ENCODE data around the gene KRTAP4-4.

KRTAP4-4 gene

GRCh38 chr17:41144846-41145245 lies 15.7 kb downstream of the KRTAP4-4 start:
- TF ChIP-seq, protein P1, sequence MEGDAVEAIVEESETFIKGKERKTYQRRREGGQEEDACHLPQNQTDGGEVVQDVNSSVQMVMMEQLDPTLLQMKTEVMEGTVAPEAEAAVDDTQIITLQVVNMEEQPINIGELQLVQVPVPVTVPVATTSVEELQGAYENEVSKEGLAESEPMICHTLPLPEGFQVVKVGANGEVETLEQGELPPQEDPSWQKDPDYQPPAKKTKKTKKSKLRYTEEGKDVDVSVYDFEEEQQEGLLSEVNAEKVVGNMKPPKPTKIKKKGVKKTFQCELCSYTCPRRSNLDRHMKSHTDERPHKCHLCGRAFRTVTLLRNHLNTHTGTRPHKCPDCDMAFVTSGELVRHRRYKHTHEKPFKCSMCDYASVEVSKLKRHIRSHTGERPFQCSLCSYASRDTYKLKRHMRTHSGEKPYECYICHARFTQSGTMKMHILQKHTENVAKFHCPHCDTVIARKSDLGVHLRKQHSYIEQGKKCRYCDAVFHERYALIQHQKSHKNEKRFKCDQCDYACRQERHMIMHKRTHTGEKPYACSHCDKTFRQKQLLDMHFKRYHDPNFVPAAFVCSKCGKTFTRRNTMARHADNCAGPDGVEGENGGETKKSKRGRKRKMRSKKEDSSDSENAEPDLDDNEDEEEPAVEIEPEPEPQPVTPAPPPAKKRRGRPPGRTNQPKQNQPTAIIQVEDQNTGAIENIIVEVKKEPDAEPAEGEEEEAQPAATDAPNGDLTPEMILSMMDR (IDR thresholded peaks at IDR 0.05), result no peak

DNA sequence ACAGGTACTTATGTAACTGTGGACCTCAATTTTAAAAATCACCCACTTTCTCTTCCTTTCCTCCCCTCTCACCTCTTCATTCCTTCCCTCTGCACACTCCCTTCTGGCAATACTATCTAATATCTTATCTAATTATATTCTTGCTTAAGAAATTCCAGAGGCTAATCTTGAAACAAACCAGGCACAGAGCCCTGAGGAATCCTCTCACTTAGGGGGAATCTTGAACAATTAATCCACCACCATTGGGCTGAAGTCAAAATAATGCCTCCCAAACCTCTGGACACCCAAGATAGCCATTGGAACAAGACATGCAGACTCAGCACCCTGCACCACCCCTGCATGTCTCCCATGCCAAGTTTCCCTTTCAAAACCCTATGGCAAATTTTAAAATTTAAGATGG lies 19.2 kb downstream of the KRTAP4-4 start:
- TF ChIP-seq, protein P1 (IDR thresholded peaks at IDR 0.05), result no peak

DNA sequence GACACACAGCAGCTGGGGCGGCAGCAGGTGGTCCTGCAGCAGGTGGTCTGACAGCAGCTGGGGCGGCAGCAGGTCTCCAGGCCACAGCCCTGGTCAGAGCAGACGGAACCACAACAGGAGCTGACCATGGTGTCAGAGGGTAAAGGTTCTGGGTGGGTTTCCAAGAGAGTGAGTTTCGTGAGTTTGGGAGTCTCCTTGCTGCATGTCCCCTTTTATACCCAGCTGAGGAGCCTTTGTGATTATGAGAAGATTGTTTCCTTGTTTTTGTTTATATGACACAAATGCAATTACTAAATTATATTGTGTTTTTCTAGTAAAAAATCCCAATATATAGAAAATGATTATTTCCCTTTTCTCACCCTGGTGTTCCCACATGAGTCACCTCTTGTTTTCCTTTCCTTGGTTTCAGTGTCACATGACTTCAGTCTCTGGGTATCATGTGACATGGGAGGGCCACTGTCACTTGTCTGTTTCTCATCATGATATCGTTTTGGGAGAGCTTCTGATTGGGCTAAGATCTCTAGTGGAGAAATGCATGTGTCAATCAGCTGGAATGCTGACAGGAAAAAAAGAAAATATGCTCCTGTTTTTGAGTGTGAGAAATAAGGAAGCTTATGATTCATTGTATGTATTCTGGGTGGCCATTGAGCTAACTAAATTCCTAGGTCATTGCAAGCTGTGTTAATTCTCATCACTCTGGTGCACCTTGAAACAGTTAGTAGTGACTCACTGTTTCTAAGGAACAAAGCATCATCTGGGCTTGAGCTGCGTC lies 20.0 kb downstream of the KRTAP4-4 start, which contains the start of gene KRTAP4-6:
KRTAP4-6 (minus strand) TSS at position 185 of the 772 bp plus-strand sequence; CDS start at position 128, 57 bp downstream.
- TF ChIP-seq, protein P1 (IDR thresholded peaks at IDR 0.05), result no peak

GRCh38 chr17:41133880-41134735 lies 26.4 kb downstream of the KRTAP4-4 start:
- TF ChIP-seq, protein P1 (IDR thresholded peaks at IDR 0.05), result no peak

GRCh38 chr17:41131979-41132378 lies 28.6 kb downstream of the KRTAP4-4 start:
- TF ChIP-seq, protein P1 (IDR thresholded peaks at IDR 0.05), result no peak

GRCh38 chr17:41127371-41127770 lies 33.2 kb downstream of the KRTAP4-4 start:
- TF ChIP-seq, protein P1 (IDR thresholded peaks at IDR 0.05), result no peak

DNA sequence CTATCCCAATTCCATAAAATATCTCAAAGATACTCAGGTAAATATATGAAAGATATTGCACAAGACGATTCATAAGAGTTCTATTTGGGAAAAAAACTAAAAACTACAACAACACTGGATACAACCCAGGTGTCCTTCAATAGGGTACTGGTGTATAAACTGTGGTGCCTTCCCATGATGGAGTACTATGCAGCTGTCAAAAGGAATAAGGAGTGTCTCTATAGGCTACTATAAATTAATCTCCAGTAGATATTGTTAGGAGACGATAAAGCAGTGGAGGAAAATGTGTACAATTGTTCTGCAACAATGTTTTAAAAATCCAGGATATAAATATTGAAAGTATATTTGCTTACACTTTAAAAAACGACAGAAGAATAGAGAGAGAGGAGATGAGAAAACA lies 34.1 kb downstream of the KRTAP4-4 start:
- TF ChIP-seq, protein P1 (IDR thresholded peaks at IDR 0.05), result no peak

Data from LNCAP (cell line).